IMR-90 (cell line): ENCODE data around the gene AXL. TPM values are rescaled to one million over a fixed set of nuclear protein-coding genes. Genes with fewer than 3 reads are reported as not detected.

Source experiments
- ATAC-seq: fragments of 200-7000 bp; cut with Tn5 transposase; 2 replicates; pipeline ENCODE4 v1.9.1; 2020; ENCODE audit warnings: low read depth, mild to moderate bottlenecking, moderate library complexity
- BruUV-seq: library from RNA; stranded (reverse); fragments of 400-500 nt; replicated peaks from 2 replicates; lab custom pipeline; 2021; lab: Mats Ljungman, UMichigan
- CTCF ChIA-PET: fragments of 300-600 bp; formaldehyde crosslinking; extraction: SDS; loops from one replicate; lab custom pipeline; 2021; ENCODE audit warnings: antibody characterized with exemption; lab: Yijun Ruan, JAX
- POLR2A ChIA-PET: fragments of 300-600 bp; sonication (Branson Sonifier 250); formaldehyde crosslinking; loops from one replicate; lab custom pipeline; 2022; ENCODE audit warnings: antibody characterized with exemption; ENCODE audit not compliant: unreplicated experiment; lab: Charles Lee
- DNase-seq: peaks from one replicate; pipeline ENCODE4 v3.0.0; 2013
- H2AFZ ChIP-seq: replicated peaks from 2 replicates; pipeline ENCODE3; 2013; ENCODE audit warnings: low read length, mild to moderate bottlenecking; ENCODE audit not compliant: poor library complexity
- H2AK5ac ChIP-seq: 2 replicates; pipeline ENCODE4 v1.6.1; 2013; ENCODE audit warnings: low read depth, low read length, inconsistent platforms
- H2AK9ac ChIP-seq: replicated peaks from 2 replicates; pipeline ENCODE3; 2013; ENCODE audit warnings: mild to moderate bottlenecking, low read depth, low read length, moderate library complexity; ENCODE audit not compliant: poor library complexity
- H2BK120ac ChIP-seq: 2 replicates; pipeline ENCODE4 v1.6.1; 2013; ENCODE audit warnings: low read depth, low read length, inconsistent platforms
- H2BK15ac ChIP-seq: 3 replicates; pipeline ENCODE4 v1.6.1; 2013; ENCODE audit warnings: low read depth, low read length, inconsistent platforms
- H2BK20ac ChIP-seq: 2 replicates; pipeline ENCODE4 v1.6.1; 2013; ENCODE audit warnings: low read depth, mild to moderate bottlenecking, inconsistent platforms, low read length, moderate library complexity
- H2BK5ac ChIP-seq: 2 replicates; pipeline ENCODE4 v1.6.1; 2013; ENCODE audit warnings: mild to moderate bottlenecking, low read depth, low read length, inconsistent platforms; ENCODE audit not compliant: poor library complexity, severe bottlenecking
- H3K14ac ChIP-seq: replicated peaks from 2 replicates; pipeline ENCODE4 v1.6.1; 2013; ENCODE audit warnings: low read depth, low read length, inconsistent platforms
- H3K18ac ChIP-seq: 2 replicates; pipeline ENCODE4 v1.6.1; 2013; ENCODE audit warnings: low read depth, low read length, control low read depth
- H3K23ac ChIP-seq: 2 replicates; pipeline ENCODE4 v1.6.1; 2013; ENCODE audit warnings: low read depth, low read length, inconsistent platforms
- H3K27ac ChIP-seq: 2 replicates; pipeline ENCODE4 v1.5.1; 2013; ENCODE audit warnings: mild to moderate bottlenecking, control low read depth, low read length; ENCODE audit not compliant: insufficient read depth
- H3K27me3 ChIP-seq: 2 replicates; pipeline ENCODE4 v1.6.1; 2013; ENCODE audit warnings: low read length; ENCODE audit not compliant: control insufficient read depth, insufficient read depth
- H3K36me3 ChIP-seq: 2 replicates; pipeline ENCODE4 v1.6.1; 2013; ENCODE audit warnings: low read length, mixed read lengths; ENCODE audit not compliant: control insufficient read depth, insufficient read depth
- H3K4ac ChIP-seq: 2 replicates; pipeline ENCODE4 v1.6.1; 2013; ENCODE audit warnings: low read depth, low read length, inconsistent platforms
- H3K4me1 ChIP-seq: 2 replicates; pipeline ENCODE4 v1.6.1; 2013; ENCODE audit warnings: low read length, mixed read lengths; ENCODE audit not compliant: control insufficient read depth, insufficient read depth
- H3K4me2 ChIP-seq: 2 replicates; pipeline ENCODE4 v1.6.1; 2013; ENCODE audit warnings: low read depth, mild to moderate bottlenecking, control low read depth, low read length, moderate library complexity
- H3K4me3 ChIP-seq: 2 replicates; pipeline ENCODE4 v1.5.1; 2013; ENCODE audit warnings: low read depth, mild to moderate bottlenecking, control low read depth, low read length, moderate library complexity; ENCODE audit not compliant: insufficient read depth
- H3K56ac ChIP-seq: 2 replicates; pipeline ENCODE4 v1.6.1; 2013; ENCODE audit warnings: low read length, inconsistent platforms; ENCODE audit not compliant: insufficient read depth; ENCODE audit errors: extremely low read depth
- H3K79me1 ChIP-seq, 2 experiments: 2 replicates each; pipeline ENCODE4 v1.6.1; 2013; ENCODE audit warnings: low read length in 2 of 2, inconsistent platforms in 1 of 2, low read depth in 1 of 2
- H3K9ac ChIP-seq: 2 replicates; pipeline ENCODE4 v1.6.1; 2013; ENCODE audit warnings: low read depth, low read length, control low read depth
- H3K9me1 ChIP-seq: 2 replicates; pipeline ENCODE4 v1.6.1; 2013; ENCODE audit warnings: low read length, inconsistent platforms; ENCODE audit not compliant: insufficient read depth
- H3K9me3 ChIP-seq: 2 replicates; pipeline ENCODE4 v1.6.1; 2013; ENCODE audit warnings: low read length; ENCODE audit not compliant: control insufficient read depth, insufficient read depth
- H4K20me1 ChIP-seq: 2 replicates; pipeline ENCODE4 v1.6.1; 2013; ENCODE audit warnings: low read length, inconsistent platforms; ENCODE audit not compliant: insufficient read depth
- H4K5ac ChIP-seq: 2 replicates; pipeline ENCODE4 v1.6.1; 2013; ENCODE audit warnings: mild to moderate bottlenecking, low read depth, low read length, control low read depth
- H4K8ac ChIP-seq, 2 experiments: 2 replicates each; pipeline ENCODE4 v1.6.1; 2013; ENCODE audit warnings: low read depth in 2 of 2, low read length in 2 of 2, control low read depth in 1 of 2, inconsistent platforms in 1 of 2
- H4K91ac ChIP-seq: 2 replicates; pipeline ENCODE4 v1.6.1; 2013; ENCODE audit warnings: low read depth, low read length, inconsistent platforms; ENCODE audit not compliant: insufficient read depth
- BHLHE40 ChIP-seq: fragments of 150-350 bp; IDR thresholded peaks from 2 replicates; pipeline ENCODE4 v1.6.1; 2016; ENCODE audit warnings: mild to moderate bottlenecking, low read depth, low read length
- CEBPB ChIP-seq: IDR thresholded peaks from 2 replicates; pipeline ENCODE4 v1.6.1; 2012; ENCODE audit warnings: low read depth, low read length, improper control_type of control experiment
- CHD1 ChIP-seq: IDR thresholded peaks from 2 replicates; pipeline ENCODE4 v1.6.1; 2012; ENCODE audit warnings: low read depth, low read length, improper control_type of control experiment
- ELK1 ChIP-seq: fragments of 150-350 bp; IDR thresholded peaks from 2 replicates; pipeline ENCODE4 v1.6.1; 2016; ENCODE audit warnings: low read depth, mild to moderate bottlenecking, low read length, moderate library complexity, borderline replicate concordance
- FOS ChIP-seq: fragments of 150-350 bp; IDR thresholded peaks from 2 replicates; pipeline ENCODE4 v1.6.1; 2016; ENCODE audit warnings: low read depth, low read length
- MAFK ChIP-seq: IDR thresholded peaks from 2 replicates; pipeline ENCODE4 v1.6.1; 2012; ENCODE audit warnings: low read depth, low read length, improper control_type of control experiment
- MXI1 ChIP-seq: IDR thresholded peaks from 2 replicates; pipeline ENCODE4 v1.6.1; 2012; ENCODE audit warnings: low read depth, mild to moderate bottlenecking, low read length, moderate library complexity, borderline replicate concordance
- NFE2L2 ChIP-seq: fragments of 150-350 bp; IDR thresholded peaks from 2 replicates; pipeline ENCODE4 v1.6.1; 2016; ENCODE audit warnings: low read depth, mild to moderate bottlenecking, low read length
- POLR2A ChIP-seq: IDR thresholded peaks from 2 replicates; pipeline ENCODE4 v1.6.1; 2012; ENCODE audit warnings: mild to moderate bottlenecking, low read depth, low read length
- RAD21 ChIP-seq: IDR thresholded peaks from 2 replicates; pipeline ENCODE4 v1.6.1; 2012; ENCODE audit warnings: low read length, improper control_type of control experiment
- RCOR1 ChIP-seq: IDR thresholded peaks from 2 replicates; pipeline ENCODE4 v1.6.1; 2012; ENCODE audit warnings: mild to moderate bottlenecking, low read length, improper control_type of control experiment; ENCODE audit not compliant: insufficient replicate concordance
- RFX5 ChIP-seq: IDR thresholded peaks from 2 replicates; pipeline ENCODE4 v1.8.0; 2012; ENCODE audit warnings: low read depth, mild to moderate bottlenecking, low read length, moderate library complexity
- SMC3 ChIP-seq: fragments of 150-350 bp; IDR thresholded peaks from 2 replicates; pipeline ENCODE4 v1.6.1; 2016; ENCODE audit warnings: low read depth, mild to moderate bottlenecking, antibody characterized with exemption, low read length, moderate library complexity
- USF2 ChIP-seq: fragments of 150-350 bp; IDR thresholded peaks from 2 replicates; pipeline ENCODE4 v1.6.1; 2017; ENCODE audit warnings: mild to moderate bottlenecking, antibody characterized with exemption, low read length, low read depth
- WGBS, 2 experiments: methylation state at CpG; one replicate each; pipeline versions ENCODE4 v1.1.5 to v1.1.7; 2013; ENCODE audit warnings: missing lambda C conversion rate in 2 of 2; ENCODE audit not compliant: insufficient read length in 1 of 2; ENCODE audit errors: extremely low coverage in 2 of 2; 5-methylcytosine and 5-hydroxymethylcytosine counted together
- dilution Hi-C: fragments of 300-500 bp; cut with HindIII; formaldehyde crosslinking; loops from one replicate; pipeline ENCODE4 v1.14.3; 2018; ENCODE audit warnings: low sequenced_read_pairs; ENCODE audit not compliant: unreplicated experiment
- in situ Hi-C: fragments of 300-500 bp; cut with MboI; formaldehyde crosslinking; loops from 3 replicates; pipeline ENCODE4 v1.14.3; 2019; ENCODE audit warnings: low sequenced_read_pairs, inconsistent platforms, mixed read lengths
- intact Hi-C: fragments of 100-400 bp; cut with micrococcal nuclease; formaldehyde crosslinking; loops from 2 replicates; pipeline ENCODE4 v1.10.0; 2022
- polyA plus RNA-seq, 3 experiments: library from polyadenylated mRNA; depleted of rRNA; stranded (reverse); fragments of >200 nt; gene quantifications; 2 replicates each; pipeline ENCODE4 v1.2.3, GENCODE V29; 2012; ENCODE audit warnings: low replicate concordance in 1 of 3
- total RNA-seq: library from RNA; depleted of rRNA; stranded (reverse); fragments of >200 nt; gene quantifications from 2 replicates; pipeline ENCODE4 v1.2.3, GENCODE V29; 2012

AXL gene
- total and polyA plus RNA-seq, 2 of the 4 experiments (the other 2 are of a cell fraction), result 212 to 466 TPM

- TF ChIP-seq USF2 (no peak), CHD1 (no peak), RCOR1 (no peak), MXI1 (no peak)
These were observed 20.5 kb upstream of the AXL start (continued) for GRCh38 chr19:41198559-41198958.

- dilution Hi-C loops (no loop called here), in situ Hi-C loops (loop anchor here (5.0 kb wide), 1 partner anchor 59 kb away; the partner anchor contains the start of gene HNRNPUL1)
- no peak for TF ChIP-seq CEBPB
- TF ChIP-seq MXI1, result no peak
- no peak for TF ChIP-seq NFE2L2
- TF ChIP-seq POLR2A, result no peak
- no peak for TF ChIP-seq ELK1
- no peak for TF ChIP-seq RAD21
- TF ChIP-seq RFX5, result no peak
- TF ChIP-seq CHD1, result no peak
- no peak for TF ChIP-seq BHLHE40
- TF ChIP-seq RCOR1, result no peak
- no peak for TF ChIP-seq FOS
- no peak for TF ChIP-seq SMC3
- TF ChIP-seq MAFK, result no peak
- TF ChIP-seq USF2, result no peak
These were observed 15.7 kb upstream of the AXL start for GRCh38 chr19:41203371-41203770.

More at GRCh38 chr19:41203371-41203770, 15.7 kb upstream of the AXL start:
- no peak for DNase-seq
- Histone ChIP-seq H4K5ac (no peak overlapping the region), H2AFZ (no peak overlapping the region), H2BK20ac (no peak overlapping the region), H3K4ac (no peak overlapping the region), H2AK5ac (no peak overlapping the region; the same call in 1 of the 2 replicates), H3K79me1 (no peaks in the 10 kb centered on the region), H2BK5ac (no peak overlapping the region), H3K4me1 (no peaks in the 10 kb centered on the region), H3K18ac (no peak overlapping the region), H3K9me1 (no peaks in the 10 kb centered on the region), H3K23ac (no peak overlapping the region), H3K56ac (no peak overlapping the region), H3K9ac (no peak overlapping the region), H3K4me3 (no peak overlapping the region), H3K27ac (no peak overlapping the region), H4K91ac (no peak overlapping the region), H3K9me3 (no peaks in the 10 kb centered on the region), H3K36me3 (peaks cover 7% of the 10 kb centered on the region), H3K4me2 (no peak overlapping the region), H2AK9ac (no peak overlapping the region), H2BK120ac (no peak overlapping the region), H4K20me1 (no peaks in the 10 kb centered on the region; the same call in 1 of the 2 replicates), H3K14ac (no peak overlapping the region), H3K27me3 (no peaks in the 10 kb centered on the region), H2BK15ac (no peak overlapping the region), H4K8ac (no peak overlapping the region)
- no TSS peak for BruUV-seq
- WGBS, 2 experiments, result 94% methylated on average over 16 of the region's 18 CpGs; no CpG with 5 or more reads in 1 of the 2 experiments
- POLR2A ChIA-PET, result no interaction called here
- intact Hi-C loops, result loop anchor here (10.0 kb wide), 1 partner anchor 221 kb away; the partner anchor contains the start of gene B3GNT8
- CTCF ChIA-PET, result no interaction called here
- no peak for ATAC-seq
